Loucy (cell line): Measurements from ENCODE around the gene ZNF431.

ENCODE experiments used
- H2AFZ ChIP-seq: fragments of 200-600 bp; sonication (generic); 2 replicates; pipeline ENCODE4 v1.6.0; 2016; ENCODE audit warnings: antibody characterized with exemption, mild to moderate bottlenecking, low read length, moderate library complexity
- H3F3A ChIP-seq: fragments of 200-600 bp; 2 replicates; pipeline ENCODE4 v1.6.0; 2016; ENCODE audit warnings: antibody characterized with exemption, low read depth, mild to moderate bottlenecking
- H3K27me3 ChIP-seq: fragments of 200-600 bp; sonication (generic); 2 replicates; pipeline ENCODE4 v1.6.1; 2014; ENCODE audit warnings: low read length, mild to moderate bottlenecking; ENCODE audit not compliant: insufficient read depth, poor library complexity, severe bottlenecking
- H3K36me3 ChIP-seq: fragments of 200-600 bp; sonication (generic); 2 replicates; pipeline ENCODE4 v1.6.1; 2016; ENCODE audit warnings: low read length; ENCODE audit not compliant: insufficient read depth
- H3K4me1 ChIP-seq: fragments of 200-600 bp; sonication (generic); 2 replicates; pipeline ENCODE4 v1.5.1; 2014; ENCODE audit warnings: low read length, mild to moderate bottlenecking; ENCODE audit not compliant: insufficient read depth, poor library complexity, severe bottlenecking
- H3K4me2 ChIP-seq: fragments of 200-600 bp; sonication (generic); 2 replicates; pipeline ENCODE4 v1.6.0; 2014; ENCODE audit warnings: antibody characterized with exemption, low read length, low read depth, mild to moderate bottlenecking; ENCODE audit not compliant: poor library complexity, severe bottlenecking
- H3K4me3 ChIP-seq: fragments of 200-600 bp; sonication (generic); 2 replicates; pipeline ENCODE4 v1.5.1; 2014; ENCODE audit warnings: low read length, mild to moderate bottlenecking, mixed read lengths; ENCODE audit not compliant: poor library complexity, severe bottlenecking
- H3K79me2 ChIP-seq: fragments of 200-600 bp; sonication (generic); 2 replicates; pipeline ENCODE4 v1.6.1; 2014; ENCODE audit warnings: low read length; ENCODE audit not compliant: insufficient read depth
- H3K9ac ChIP-seq: fragments of 200-600 bp; sonication (generic); 2 replicates; pipeline ENCODE4 v1.6.0; 2014; ENCODE audit warnings: mild to moderate bottlenecking, low read depth, low read length, moderate library complexity; ENCODE audit not compliant: poor library complexity, severe bottlenecking
- H3K9me2 ChIP-seq: fragments of 200-600 bp; sonication (generic); replicated peaks from 2 replicates; pipeline ENCODE4 v1.6.1; 2016; ENCODE audit warnings: low read depth, low read length, mixed read lengths
- H3K9me3 ChIP-seq: fragments of 200-600 bp; sonication (generic); 2 replicates; pipeline ENCODE4 v1.6.1; 2014; ENCODE audit warnings: mild to moderate bottlenecking, antibody characterized with exemption, low read length, low read depth; ENCODE audit not compliant: insufficient read depth
- H4K20me1 ChIP-seq: fragments of 200-600 bp; sonication (generic); 2 replicates; pipeline ENCODE4 v1.6.0; 2014; ENCODE audit warnings: antibody characterized with exemption, low read length, mild to moderate bottlenecking; ENCODE audit not compliant: insufficient read depth, poor library complexity, severe bottlenecking
- EZH2phosphoT487 ChIP-seq: fragments of 200-600 bp; IDR thresholded peaks from 2 replicates; pipeline ENCODE4 v1.6.1; 2018; ENCODE audit warnings: antibody characterized with exemption, mild to moderate bottlenecking, moderate library complexity, borderline replicate concordance
- TF ChIP-seq, protein P1 (sequence below): fragments of 200-600 bp; sonication (generic); conservative IDR thresholded peaks from 2 replicates; pipeline ENCODE4 v1.5.1; 2014; ENCODE audit warnings: mild to moderate bottlenecking, antibody characterized with exemption, low read length

The ZNF431 gene

DNA sequence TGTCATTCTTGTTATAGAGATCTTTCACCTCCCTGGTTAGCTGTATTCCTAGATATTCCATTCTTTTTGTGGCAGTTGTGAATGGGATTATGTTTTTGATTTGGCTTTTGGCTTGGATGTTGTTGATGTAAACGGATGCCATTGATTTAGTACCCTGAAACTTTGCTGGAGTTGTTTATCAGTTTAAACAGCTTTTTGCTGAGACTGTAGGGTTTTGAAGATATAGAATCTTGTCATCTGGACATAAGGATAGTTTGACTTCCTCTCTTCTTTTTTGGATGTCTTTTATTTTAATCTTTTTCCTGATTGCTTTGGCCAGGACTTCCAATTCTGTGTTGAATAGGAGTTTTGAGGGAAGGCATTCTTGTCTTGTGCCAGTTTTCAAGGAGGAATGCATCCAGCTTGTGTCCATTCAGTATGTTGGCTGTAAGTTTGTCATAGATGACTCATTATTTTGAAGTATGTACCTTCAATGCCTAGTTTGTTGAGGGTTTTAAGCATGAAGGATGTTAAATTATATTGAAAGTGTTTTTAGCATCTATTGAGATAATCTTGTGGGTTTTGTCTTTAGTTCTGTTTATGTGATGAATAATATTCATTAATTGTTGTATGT, 16.8 kb downstream of the ZNF431 start:
- no peak overlapping the region for H3K4me2 ChIP-seq
- peaks cover 26% of the 10 kb centered on the region; the same call in 1 of the 2 replicates for H3K36me3 ChIP-seq
- TF ChIP-seq, protein P1, sequence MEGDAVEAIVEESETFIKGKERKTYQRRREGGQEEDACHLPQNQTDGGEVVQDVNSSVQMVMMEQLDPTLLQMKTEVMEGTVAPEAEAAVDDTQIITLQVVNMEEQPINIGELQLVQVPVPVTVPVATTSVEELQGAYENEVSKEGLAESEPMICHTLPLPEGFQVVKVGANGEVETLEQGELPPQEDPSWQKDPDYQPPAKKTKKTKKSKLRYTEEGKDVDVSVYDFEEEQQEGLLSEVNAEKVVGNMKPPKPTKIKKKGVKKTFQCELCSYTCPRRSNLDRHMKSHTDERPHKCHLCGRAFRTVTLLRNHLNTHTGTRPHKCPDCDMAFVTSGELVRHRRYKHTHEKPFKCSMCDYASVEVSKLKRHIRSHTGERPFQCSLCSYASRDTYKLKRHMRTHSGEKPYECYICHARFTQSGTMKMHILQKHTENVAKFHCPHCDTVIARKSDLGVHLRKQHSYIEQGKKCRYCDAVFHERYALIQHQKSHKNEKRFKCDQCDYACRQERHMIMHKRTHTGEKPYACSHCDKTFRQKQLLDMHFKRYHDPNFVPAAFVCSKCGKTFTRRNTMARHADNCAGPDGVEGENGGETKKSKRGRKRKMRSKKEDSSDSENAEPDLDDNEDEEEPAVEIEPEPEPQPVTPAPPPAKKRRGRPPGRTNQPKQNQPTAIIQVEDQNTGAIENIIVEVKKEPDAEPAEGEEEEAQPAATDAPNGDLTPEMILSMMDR, result no peak
- no peak for TF ChIP-seq EZH2phosphoT487
- H3K9me3 ChIP-seq, result no peaks in the 10 kb centered on the region
- H3K4me1 ChIP-seq, result no peaks in the 10 kb centered on the region
- no peak overlapping the region for H3K9ac ChIP-seq
- H3K9me2 ChIP-seq, result no peaks in the 10 kb centered on the region
- no peak overlapping the region for H3K4me3 ChIP-seq
- no peaks in the 10 kb centered on the region for H3F3A ChIP-seq
- peaks cover 49% of the 10 kb centered on the region for H4K20me1 ChIP-seq
- peaks cover 86% of the 10 kb centered on the region for H3K79me2 ChIP-seq
- no peak overlapping the region for H2AFZ ChIP-seq
- H3K27me3 ChIP-seq, result no peaks in the 10 kb centered on the region

DNA sequence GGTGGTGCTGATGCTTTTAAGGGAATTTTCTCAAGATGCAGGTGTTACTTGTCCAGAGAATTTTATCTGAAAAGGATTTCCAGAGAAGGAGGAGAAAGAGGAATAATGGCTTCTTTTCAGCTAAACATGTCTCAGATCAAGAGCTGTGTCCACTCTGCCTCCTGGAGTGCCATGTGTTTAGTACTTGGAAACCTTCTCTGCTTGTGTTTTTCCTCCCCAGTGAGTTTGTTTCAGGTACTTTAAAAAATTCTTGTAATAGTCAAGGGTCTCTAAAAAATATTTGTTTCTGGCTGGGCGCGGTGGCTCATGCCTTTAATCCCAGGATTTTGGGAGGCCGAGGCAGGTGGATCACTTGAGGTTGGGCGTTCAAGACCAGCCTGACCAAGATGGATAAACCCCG, 22.7 kb downstream of the ZNF431 start:
- Histone ChIP-seq H3K9me2 (no peaks in the 10 kb centered on the region), H3K9me3 (no peaks in the 10 kb centered on the region), H2AFZ (no peak overlapping the region), H3K4me2 (no peak overlapping the region), H3K79me2 (peaks cover 63% of the 10 kb centered on the region), H3K27me3 (no peaks in the 10 kb centered on the region), H3K9ac (no peak overlapping the region), H3K4me1 (no peaks in the 10 kb centered on the region), H3F3A (no peaks in the 10 kb centered on the region), H3K4me3 (no peak overlapping the region), H4K20me1 (peaks cover 33% of the 10 kb centered on the region), H3K36me3 (peaks cover 52% of the 10 kb centered on the region; the same call in 1 of the 2 replicates)
- no peak for TF ChIP-seq EZH2phosphoT487
- TF ChIP-seq, protein P1, result no peak

DNA sequence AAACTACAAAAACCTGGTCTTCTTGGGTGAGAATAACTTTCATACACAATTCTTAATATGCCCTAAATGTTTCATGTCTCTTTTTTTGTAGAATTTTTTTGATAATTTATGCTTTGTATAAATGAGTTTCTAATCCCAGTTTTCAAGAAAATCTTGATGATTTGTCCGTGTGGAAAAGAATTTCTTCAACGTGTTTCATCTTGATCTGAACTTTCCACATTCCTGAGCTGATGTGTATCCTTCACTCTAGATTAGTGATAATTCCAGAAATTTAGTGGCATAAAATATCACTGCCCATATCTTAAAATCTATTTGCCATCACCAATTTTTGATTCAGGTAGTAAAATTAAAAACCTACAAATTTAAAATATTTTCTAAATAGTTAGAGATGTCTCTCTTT, 24.6 kb downstream of the ZNF431 start:
- H3K4me1 ChIP-seq, result no peaks in the 10 kb centered on the region
- H3K4me3 ChIP-seq, result no peak overlapping the region
- peaks cover 69% of the 10 kb centered on the region; the same call in 1 of the 2 replicates for H3K36me3 ChIP-seq
- H3K4me2 ChIP-seq, result no peak overlapping the region
- peaks cover 18% of the 10 kb centered on the region for H4K20me1 ChIP-seq
- H3K9me2 ChIP-seq, result no peaks in the 10 kb centered on the region
- H2AFZ ChIP-seq, result no peak overlapping the region
- peaks cover 44% of the 10 kb centered on the region for H3K79me2 ChIP-seq
- H3K9me3 ChIP-seq, result no peaks in the 10 kb centered on the region
- no peaks in the 10 kb centered on the region for H3F3A ChIP-seq
- H3K9ac ChIP-seq, result no peak overlapping the region
- TF ChIP-seq, protein P1, result no peak
- no peak for TF ChIP-seq EZH2phosphoT487
- H3K27me3 ChIP-seq, result no peaks in the 10 kb centered on the region
